Activated T-helper 1 cell treated with anti-CD3 and anti-CD28 coated beads, Interleukin-2, amount 50 U/mL, for 16 hours (primary cell): Measurements from ENCODE around the gene ALKBH1.

ENCODE experiments used
- DNase-seq, 2 donors: peaks; one replicate each; pipeline ENCODE4 v3.0.0-alpha.2; 2020; ENCODE audit warnings: low read depth in 1 of 2, low spot score in 1 of 2

The ALKBH1 gene

GRCh38 chr14:77623201-77623600 lies 84.6 kb downstream of the ALKBH1 start:
- no peak for DNase-seq
